ENCODE measurements around the gene KCNT2. TPM values are rescaled to one million over a fixed set of nuclear protein-coding genes. Genes with fewer than 3 reads are reported as not detected.

Gene KCNT2
- total RNA-seq, 3 donors from 2014 or later, result 0.49 to 2.3 (median 0.60) TPM

DNA sequence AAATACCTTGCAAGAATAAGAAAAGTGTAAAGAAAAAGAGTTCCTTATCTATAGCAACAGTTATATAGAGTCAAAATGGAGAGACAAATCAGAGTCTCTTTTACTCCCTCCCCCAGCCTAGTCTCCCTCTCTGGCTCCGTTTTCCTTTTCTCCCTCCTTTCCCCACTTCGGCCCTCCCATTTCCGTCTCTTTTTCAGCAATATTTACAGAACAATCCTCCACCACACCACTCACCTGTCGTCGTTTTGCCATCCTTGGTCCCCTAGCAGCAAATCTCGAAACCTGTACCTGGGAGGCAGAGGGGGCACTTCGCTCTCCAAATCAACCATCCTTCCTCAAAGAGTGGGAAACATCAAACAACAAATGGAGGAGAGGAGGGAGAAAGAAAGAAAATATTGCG, 259 bp downstream of the KCNT2 start:
- Histone ChIP-seq H3K4me3 (no peak overlapping the region), H3K4me1 (ENCODE audit: low read depth) (no peaks in the 10 kb centered on the region), H3K9me3 (no peaks in the 10 kb centered on the region), H3K36me3 (ENCODE audit: low read depth) (no peaks in the 10 kb centered on the region)
- TF ChIP-seq, protein P1, sequence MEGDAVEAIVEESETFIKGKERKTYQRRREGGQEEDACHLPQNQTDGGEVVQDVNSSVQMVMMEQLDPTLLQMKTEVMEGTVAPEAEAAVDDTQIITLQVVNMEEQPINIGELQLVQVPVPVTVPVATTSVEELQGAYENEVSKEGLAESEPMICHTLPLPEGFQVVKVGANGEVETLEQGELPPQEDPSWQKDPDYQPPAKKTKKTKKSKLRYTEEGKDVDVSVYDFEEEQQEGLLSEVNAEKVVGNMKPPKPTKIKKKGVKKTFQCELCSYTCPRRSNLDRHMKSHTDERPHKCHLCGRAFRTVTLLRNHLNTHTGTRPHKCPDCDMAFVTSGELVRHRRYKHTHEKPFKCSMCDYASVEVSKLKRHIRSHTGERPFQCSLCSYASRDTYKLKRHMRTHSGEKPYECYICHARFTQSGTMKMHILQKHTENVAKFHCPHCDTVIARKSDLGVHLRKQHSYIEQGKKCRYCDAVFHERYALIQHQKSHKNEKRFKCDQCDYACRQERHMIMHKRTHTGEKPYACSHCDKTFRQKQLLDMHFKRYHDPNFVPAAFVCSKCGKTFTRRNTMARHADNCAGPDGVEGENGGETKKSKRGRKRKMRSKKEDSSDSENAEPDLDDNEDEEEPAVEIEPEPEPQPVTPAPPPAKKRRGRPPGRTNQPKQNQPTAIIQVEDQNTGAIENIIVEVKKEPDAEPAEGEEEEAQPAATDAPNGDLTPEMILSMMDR (IDR thresholded peaks at IDR 0.05), result no peak
- intact Hi-C loops (cut with DNase I, micrococcal nuclease), result no loop called here
- DNase-seq, result no peak
- ATAC-seq, result no peak

DNA sequence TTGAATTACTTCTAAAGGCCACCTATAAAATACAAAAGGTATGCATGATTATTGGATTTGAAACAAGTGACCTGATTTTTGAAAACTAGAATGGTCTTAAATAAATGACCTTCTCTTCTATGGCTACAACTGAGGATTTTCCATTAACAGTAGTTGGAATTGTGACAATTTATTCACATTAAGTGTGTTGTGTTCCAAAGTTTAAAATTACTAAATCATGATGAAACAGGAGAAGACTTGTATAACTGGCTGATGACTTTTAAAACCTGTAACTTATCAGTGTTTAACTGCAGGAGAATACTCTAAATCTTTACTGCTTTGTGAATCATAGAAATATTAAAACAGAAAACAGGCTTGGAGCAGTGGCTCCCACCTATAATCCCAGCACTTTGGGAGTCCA, 4.6 kb downstream of the KCNT2 start:
- DNase-seq, result no peak
- H3K9me3 ChIP-seq, result no peaks in the 10 kb centered on the region
- no peak overlapping the region for H3K4me3 ChIP-seq
- no peak for ATAC-seq
- H3K36me3 ChIP-seq (ENCODE audit: low read depth), result no peaks in the 10 kb centered on the region
- no peaks in the 10 kb centered on the region for H3K4me1 ChIP-seq (ENCODE audit: low read depth)
- intact Hi-C loops (cut with DNase I, micrococcal nuclease), result no loop called here
- TF ChIP-seq, protein P1 (IDR thresholded peaks at IDR 0.05), result no peak

DNA sequence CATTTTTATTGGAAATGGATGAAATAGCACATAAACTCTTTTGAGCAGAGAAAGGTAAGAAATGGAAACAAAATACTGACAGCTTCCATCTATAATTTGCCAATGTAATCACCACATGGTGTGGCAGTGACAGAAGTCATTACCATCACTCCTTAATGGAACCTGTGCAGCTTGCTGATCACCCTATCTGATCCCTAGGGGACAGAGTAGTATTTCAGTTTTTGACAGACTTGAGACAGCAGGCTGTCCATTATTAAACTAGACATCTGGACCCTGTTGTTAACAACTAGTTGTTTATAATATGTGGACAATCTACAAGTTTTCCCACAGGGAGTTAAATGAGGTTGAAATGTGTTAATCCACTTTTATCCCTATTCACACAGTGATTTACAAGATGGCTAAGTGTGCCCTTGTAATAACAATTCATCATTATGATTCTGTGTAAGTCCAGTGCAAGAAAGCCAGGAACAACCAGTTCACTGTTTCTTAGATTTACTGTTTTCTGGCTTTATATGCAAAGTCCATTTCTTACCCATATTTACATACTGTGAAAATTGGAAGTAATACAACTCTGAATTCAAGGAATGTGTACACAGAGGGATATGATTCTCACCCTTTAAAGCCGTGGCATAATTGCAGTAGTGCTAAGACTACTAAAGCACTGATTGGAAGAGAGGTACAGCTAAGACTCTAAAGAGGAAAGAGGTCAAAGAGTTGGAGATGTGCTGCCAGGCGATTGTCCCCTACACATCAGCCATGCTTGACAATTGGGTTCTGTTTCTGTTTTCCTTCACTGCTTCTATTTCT, 9.1 kb downstream of the KCNT2 start:
- H3K9me3 ChIP-seq, result no peaks in the 10 kb centered on the region

DNA sequence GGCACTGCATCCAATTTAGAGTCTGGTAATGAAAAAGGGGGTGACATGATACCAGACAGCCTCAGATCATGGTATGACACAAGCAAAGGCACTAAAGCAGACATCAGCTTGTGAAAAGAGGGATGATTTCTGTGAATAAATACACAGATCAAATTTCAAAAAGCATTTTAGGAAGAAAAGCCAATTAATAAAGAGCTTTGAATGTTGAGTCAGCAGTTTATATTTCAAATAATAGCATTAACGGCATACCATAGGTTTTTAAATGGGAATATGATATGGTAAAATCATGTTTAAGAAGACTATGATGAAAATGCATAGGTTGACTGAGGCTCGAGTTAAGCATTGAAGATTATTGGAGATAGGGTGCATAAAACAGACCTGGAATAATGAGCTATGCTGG, 13.5 kb downstream of the KCNT2 start:
- intact Hi-C loops (cut with DNase I, micrococcal nuclease), result no loop called here

More for the DNA sequence above, 9.1 kb downstream of the KCNT2 start:
- intact Hi-C loops (cut with DNase I, micrococcal nuclease), result no loop called here
- Histone ChIP-seq H3K4me1 (ENCODE audit: low read depth) (no peaks in the 10 kb centered on the region), H3K36me3 (ENCODE audit: low read depth) (no peaks in the 10 kb centered on the region), H3K4me3 (no peak overlapping the region)
- TF ChIP-seq, protein P1 (IDR thresholded peaks at IDR 0.05), result no peak
- ATAC-seq, result no peak
- no peak for DNase-seq

DNA sequence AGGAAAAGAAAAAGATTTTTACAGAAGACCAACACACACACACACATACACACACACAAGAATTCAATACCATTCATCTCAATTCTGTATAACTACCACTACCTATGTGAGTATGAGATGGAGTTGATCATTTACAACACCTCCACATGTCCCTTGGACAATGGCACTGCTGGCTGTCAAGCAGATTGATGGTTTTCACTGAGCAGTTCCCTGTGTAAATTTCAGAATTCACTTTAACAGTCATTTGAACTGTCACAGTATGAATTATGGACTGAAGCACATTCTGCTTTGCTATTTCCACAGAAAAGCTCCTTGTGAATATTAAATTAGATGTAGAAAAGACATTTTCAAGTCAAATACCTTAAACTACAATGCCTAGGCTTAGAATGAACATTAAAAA, 14.3 kb downstream of the KCNT2 start:
- intact Hi-C loops (cut with DNase I, micrococcal nuclease), result no loop called here
- no peak for DNase-seq
- ATAC-seq, result no peak
- H3K4me1 ChIP-seq (ENCODE audit: low read depth), result no peaks in the 10 kb centered on the region
- no peak overlapping the region for H3K4me3 ChIP-seq
- no peaks in the 10 kb centered on the region for H3K36me3 ChIP-seq (ENCODE audit: low read depth)
- H3K9me3 ChIP-seq, result no peaks in the 10 kb centered on the region
- TF ChIP-seq, protein P1 (IDR thresholded peaks at IDR 0.05), result no peak

More for the DNA sequence above, 13.5 kb downstream of the KCNT2 start:
- TF ChIP-seq, protein P1 (IDR thresholded peaks at IDR 0.05), result no peak
- ATAC-seq, result no peak
- Histone ChIP-seq H3K36me3 (ENCODE audit: low read depth) (no peaks in the 10 kb centered on the region), H3K9me3 (no peaks in the 10 kb centered on the region), H3K4me3 (no peak overlapping the region), H3K4me1 (ENCODE audit: low read depth) (no peaks in the 10 kb centered on the region)
- DNase-seq, result no peak

Data from mucosa of descending colon (tissue), 3 donors.